CD4-positive, alpha-beta T cell treated with Interleukin-12 subunit alpha and Interleukin-12 subunit beta, for 1 hour (primary cell): ENCODE measurements around the gene PDE3B.
"Not testable (repeated sequence)": the region's sequence is repeated elsewhere in the genome, so short reads cannot be mapped to it uniquely, and the experiment has no call there.

Experiments
- DNase-seq: peaks from one replicate; pipeline ENCODE4 v3.0.0-alpha.2; 2020

Gene PDE3B

GRCh38 chr11:14642453-14642852, 1.2 kb upstream of the PDE3B start:
- DNase-seq: no peak

GRCh38 chr11:14642873-14643696, 519 bp upstream of the PDE3B start:
- DNase-seq: no peak

- DNase-seq: peak; percentile 55
Observed at GRCh38 chr11:14644226-14645014, 816 bp downstream of the PDE3B start.

- peak; percentile 54 for DNase-seq
Observed at GRCh38 chr11:14645015-14645912, 1.7 kb downstream of the PDE3B start.

- DNase-seq: peak; percentile 36
Observed at GRCh38 chr11:14645985-14646900, 2.6 kb downstream of the PDE3B start.

- no peak for DNase-seq
Observed at GRCh38 chr11:14650064-14650463, 6.5 kb downstream of the PDE3B start.

GRCh38 chr11:14653090-14653489, 9.5 kb downstream of the PDE3B start:
- no peak for DNase-seq

- DNase-seq: no peak
Observed at GRCh38 chr11:14655435-14655834, 11.8 kb downstream of the PDE3B start.

- DNase-seq: no peak
Observed at GRCh38 chr11:14656536-14657457, 13.2 kb downstream of the PDE3B start.

GRCh38 chr11:14657841-14658240, 14.2 kb downstream of the PDE3B start:
- no peak for DNase-seq

GRCh38 chr11:14664926-14665325, 21.3 kb downstream of the PDE3B start:
- not testable (repeated sequence) for DNase-seq

- DNase-seq: not testable (repeated sequence)
Observed at GRCh38 chr11:14667329-14667728, 23.7 kb downstream of the PDE3B start.

- DNase-seq: no peak
Observed at GRCh38 chr11:14668731-14669301, 25.2 kb downstream of the PDE3B start.

- no peak for DNase-seq
Observed at GRCh38 chr11:14669499-14669898, 25.9 kb downstream of the PDE3B start.

GRCh38 chr11:14669958-14670357, 26.4 kb downstream of the PDE3B start:
- no peak for DNase-seq

- no peak for DNase-seq
Observed at GRCh38 chr11:14672635-14673034, 29.0 kb downstream of the PDE3B start.

- no peak for DNase-seq
Observed at GRCh38 chr11:14673421-14673820, 29.8 kb downstream of the PDE3B start.

- DNase-seq: no peak
Observed at GRCh38 chr11:14673824-14674405, 30.3 kb downstream of the PDE3B start.

- no peak for DNase-seq
Observed at GRCh38 chr11:14676068-14676467, 32.5 kb downstream of the PDE3B start.

GRCh38 chr11:14677146-14677545, 33.5 kb downstream of the PDE3B start:
- no peak for DNase-seq
